HPDE6-E6E7 (cell line): Measurements from ENCODE around the gene MT4.

Experiments
- DNase-seq: peaks from one replicate; pipeline ENCODE4 v3.0.0; 2011; ENCODE audit warnings: missing footprints; ENCODE audit errors: extremely low spot score

The MT4 gene

GRCh38 chr16:56564793-56565477 lies at the start of gene MT4:
TSS of gene MT4 (plus strand) at chr16:56565073. CDS start at chr16:56565129, 56 bp downstream.
- no peak for DNase-seq

GRCh38 chr16:56515665-56516064 lies 49.2 kb upstream of the MT4 start:
- DNase-seq, result no peak

- DNase-seq, result no peak
These were observed 47.7 kb upstream of the MT4 start for GRCh38 chr16:56517206-56517605.

GRCh38 chr16:56518425-56518824 lies 46.4 kb upstream of the MT4 start:
- DNase-seq, result no peak

GRCh38 chr16:56519459-56520250 lies 45.2 kb upstream of the MT4 start, which contains the start of gene BBS2:
TSS of gene BBS2 (minus strand) at chr16:56520024. CDS start at chr16:56519862, 162 bp downstream.
- peak; percentile 95 for DNase-seq

GRCh38 chr16:56520251-56520577 lies 44.7 kb upstream of the MT4 start:
- DNase-seq, result no peak

- DNase-seq, result no peak
These were observed 39.6 kb upstream of the MT4 start for GRCh38 chr16:56525236-56525635.

- DNase-seq, result no peak
These were observed 34.0 kb upstream of the MT4 start for GRCh38 chr16:56530872-56531271.

- DNase-seq, result no peak
These were observed 32.2 kb upstream of the MT4 start for GRCh38 chr16:56532714-56533113.

- DNase-seq, result no peak
These were observed 30.0 kb upstream of the MT4 start for GRCh38 chr16:56534847-56535383.

GRCh38 chr16:56538331-56538730 lies 26.5 kb upstream of the MT4 start:
- no peak for DNase-seq

- DNase-seq, result no peak
These were observed 25.2 kb upstream of the MT4 start for GRCh38 chr16:56539656-56540055.

- no peak for DNase-seq
These were observed 22.8 kb upstream of the MT4 start for GRCh38 chr16:56542039-56542438.

- peak; percentile 75 for DNase-seq
These were observed 17.5 kb upstream of the MT4 start for GRCh38 chr16:56547120-56547948.

GRCh38 chr16:56547949-56548567 lies 16.8 kb upstream of the MT4 start:
- DNase-seq, result no peak

- no peak for DNase-seq
These were observed 15.7 kb upstream of the MT4 start for GRCh38 chr16:56549161-56549560.

GRCh38 chr16:56549744-56550385 lies 15.0 kb upstream of the MT4 start:
- DNase-seq, result no peak

- DNase-seq, result no peak
These were observed 12.8 kb upstream of the MT4 start for GRCh38 chr16:56551796-56552738.

GRCh38 chr16:56554441-56554840 lies 10.4 kb upstream of the MT4 start:
- no peak for DNase-seq
